ENCODE data around the gene ECHS1.
A peak's percentile ranks its signal among the peaks of the same experiment; 100 is the strongest.
"Not testable (repeated sequence)": the region's sequence is repeated elsewhere in the genome, so short reads cannot be mapped to it uniquely, and the experiment has no call there.

ECHS1 gene

GRCh38 chr10:133397938-133398337 lies 24.8 kb upstream of the ECHS1 start:
- DNase-seq = no peak

GRCh38 chr10:133396035-133396624 lies 23.0 kb upstream of the ECHS1 start:
- DNase-seq = no peak

- DNase-seq = no peak
These were observed 21.7 kb upstream of the ECHS1 start for GRCh38 chr10:133394801-133395221.

GRCh38 chr10:133394064-133394663 lies 21.0 kb upstream of the ECHS1 start, which contains the start of gene MTG1:
TSS of gene MTG1 (plus strand) at chr10:133394157. CDS start at chr10:133394221, 64 bp downstream.
- DNase-seq = peak; percentile 82 to 92 (median 88)

- DNase-seq = no peak
These were observed 20.4 kb upstream of the ECHS1 start for GRCh38 chr10:133393401-133394063.

- DNase-seq = no peak
These were observed 18.8 kb upstream of the ECHS1 start for GRCh38 chr10:133391761-133392518.

- no peak for DNase-seq
These were observed 18.1 kb upstream of the ECHS1 start for GRCh38 chr10:133391249-133391635.

- DNase-seq = no peak
These were observed 17.6 kb upstream of the ECHS1 start for GRCh38 chr10:133390597-133391248.

- peak in 2 of 6 experiments; percentile 18 to 57 for DNase-seq
These were observed 16.0 kb upstream of the ECHS1 start for GRCh38 chr10:133388973-133389818.

GRCh38 chr10:133388236-133388972 lies 15.2 kb upstream of the ECHS1 start:
- DNase-seq = peak in 1 of 6 experiments; percentile 6

GRCh38 chr10:133386951-133387350 lies 13.8 kb upstream of the ECHS1 start:
- not testable (repeated sequence) for DNase-seq

GRCh38 chr10:133385214-133385613 lies 12.1 kb upstream of the ECHS1 start:
- no peak for DNase-seq

GRCh38 chr10:133384071-133384470 lies 10.9 kb upstream of the ECHS1 start:
- no peak for DNase-seq

- no peak for DNase-seq
These were observed 10.4 kb upstream of the ECHS1 start for GRCh38 chr10:133383551-133383950.

- no peak for DNase-seq
These were observed 7.9 kb upstream of the ECHS1 start for GRCh38 chr10:133381036-133381435.

GRCh38 chr10:133379801-133380666 lies 6.9 kb upstream of the ECHS1 start:
- DNase-seq = peak in 2 of 6 experiments; percentile 9 to 44

GRCh38 chr10:133379152-133379800 lies 6.1 kb upstream of the ECHS1 start, which contains the start of gene PAOX:
TSS of gene PAOX (plus strand) at chr10:133379262. CDS start at chr10:133379317, 55 bp downstream.
- peak in 5 of 6 experiments; percentile 42 to 63 (median 56) for DNase-seq

- DNase-seq = peak; percentile 32 to 81 (median 63)
These were observed 5.3 kb upstream of the ECHS1 start for GRCh38 chr10:133378251-133379096.

All from stimulated activated naive CD4-positive, alpha-beta T cell (primary cell).